H1 (cell line): ENCODE measurements around the gene ZNF846. TPM values are rescaled to one million over a fixed set of nuclear protein-coding genes. Genes with fewer than 3 reads are reported as not detected.

Experiments
- CTCF ChIA-PET: fragments of 300-600 bp; sonication (Branson Sonifier 250); formaldehyde crosslinking; loops from one replicate; lab custom pipeline; 2021; ENCODE audit not compliant: partially characterized antibody; lab: Charles Lee
- POLR2A ChIA-PET: fragments of 300-600 bp; sonication (Branson Sonifier 250); formaldehyde crosslinking; loops from one replicate; lab custom pipeline; 2021; ENCODE audit warnings: inconsistent platforms; ENCODE audit not compliant: partially characterized antibody; lab: Charles Lee
- DNase-seq, 2 experiments: peaks; one replicate each; pipeline versions ENCODE4 v3.0.0 to v3.0.0-alpha.2; 2010 to 2022; ENCODE audit warnings: low spot score in 2 of 2, low read depth in 1 of 2, mixed read lengths in 1 of 2
- FAIRE-seq: peaks from 2 replicates; lab custom pipeline; 2011; peaks lifted over from hg19 to GRCh38; lab: Jason Lieb, UNC
- H2AFZ ChIP-seq: 2 replicates; pipeline ENCODE4 v1.8.1; 2012; ENCODE audit warnings: low read length, inconsistent platforms
- H2AK5ac ChIP-seq: 2 replicates; pipeline ENCODE4 v1.6.1; 2013; ENCODE audit warnings: low read depth, low read length
- H2BK120ac ChIP-seq: replicated peaks from 2 replicates; pipeline ENCODE3; 2013; ENCODE audit warnings: low read depth, low read length, inconsistent platforms
- H2BK12ac ChIP-seq: 2 replicates; pipeline ENCODE4 v1.6.1; 2013; ENCODE audit warnings: low read depth, low read length
- H2BK15ac ChIP-seq: 2 replicates; pipeline ENCODE4 v1.6.1; 2013; ENCODE audit warnings: low read length
- H2BK20ac ChIP-seq: 2 replicates; pipeline ENCODE4 v1.6.1; 2013; ENCODE audit warnings: low read length
- H2BK5ac ChIP-seq: 2 replicates; pipeline ENCODE4 v1.6.1; 2013; ENCODE audit warnings: low read depth, low read length
- H3K14ac ChIP-seq: 2 replicates; pipeline ENCODE4 v1.6.1; 2013; ENCODE audit warnings: inconsistent platforms; ENCODE audit not compliant: insufficient read length
- H3K18ac ChIP-seq: 2 replicates; pipeline ENCODE4 v1.6.1; 2013; ENCODE audit warnings: low read length; ENCODE audit errors: extremely low read depth
- H3K23ac ChIP-seq: 2 replicates; pipeline ENCODE4 v1.6.1; 2013; ENCODE audit warnings: inconsistent platforms; ENCODE audit not compliant: insufficient read length
- H3K23me2 ChIP-seq: 2 replicates; pipeline ENCODE4 v1.6.1; 2013; ENCODE audit warnings: low read depth, low read length
- H3K27ac ChIP-seq: 2 replicates; pipeline ENCODE4 v1.6.1; 2011; ENCODE audit warnings: low read depth, low read length, inconsistent platforms
- H3K27me3 ChIP-seq, 4 experiments: replicated peaks in 1 of 4; 1 replicate in 1 of 4; 2 replicates in 3 of 4; pipeline versions ENCODE4 v1.6.1 to v1.8.1; 2011 to 2013; ENCODE audit warnings: low read length in 3 of 4, mild to moderate bottlenecking in 3 of 4, inconsistent platforms in 2 of 4, mixed read lengths in 2 of 4, moderate library complexity in 1 of 4; ENCODE audit not compliant: control insufficient read depth in 3 of 4, insufficient read depth in 3 of 4; ENCODE audit errors: extremely low read depth in 1 of 4
- H3K36me3 ChIP-seq, 4 experiments: 2 replicates each; pipeline versions ENCODE4 v1.6.1 to v1.8.1; 2011 to 2013; ENCODE audit warnings: mild to moderate bottlenecking in 4 of 4, low read length in 3 of 4, moderate library complexity in 2 of 4, control low read depth in 1 of 4, inconsistent platforms in 1 of 4; ENCODE audit not compliant: insufficient read depth in 4 of 4, control insufficient read depth in 2 of 4
- H3K4ac ChIP-seq: replicated peaks from 2 replicates; pipeline ENCODE3; 2013; ENCODE audit warnings: low read length, low read depth, mixed read lengths, inconsistent platforms; ENCODE audit not compliant: insufficient read length
- H3K4me1 ChIP-seq, 4 experiments: replicated peaks in 1 of 4; 1 replicate in 1 of 4; 2 replicates in 3 of 4; pipeline versions ENCODE4 v1.6.1 to v1.8.1; 2011 to 2013; ENCODE audit warnings: low read length in 3 of 4, inconsistent platforms in 2 of 4, mixed read lengths in 1 of 4; ENCODE audit not compliant: insufficient read depth in 4 of 4, control insufficient read depth in 3 of 4
- H3K4me2 ChIP-seq, 2 experiments: 2 replicates each; pipeline versions ENCODE4 v1.6.1 to v1.8.1; 2011 to 2013; ENCODE audit warnings: low read depth in 2 of 2, low read length in 2 of 2, control low read depth in 1 of 2, inconsistent platforms in 1 of 2, mild to moderate bottlenecking in 1 of 2; ENCODE audit not compliant: insufficient read depth in 1 of 2
- H3K4me3 ChIP-seq, 4 experiments: fragments of 200-600, 300-600 bp in 1 of 4; sonication (generic), shearing (Covaris generic), sonication (Bioruptor Twin) in 1 of 4; 2 replicates each; pipeline versions ENCODE4 v1.5.1 to v1.8.1; 2011 to 2016; ENCODE audit warnings: low read length in 4 of 4, low read depth in 3 of 4, control low read depth in 2 of 4, inconsistent platforms in 2 of 4, mild to moderate bottlenecking in 2 of 4, mixed read lengths in 1 of 4, moderate library complexity in 1 of 4; ENCODE audit not compliant: insufficient read depth in 2 of 4; ENCODE audit errors: extremely low read depth in 1 of 4
- H3K56ac ChIP-seq: replicated peaks from 2 replicates; pipeline ENCODE3; 2013; ENCODE audit warnings: low read depth, mild to moderate bottlenecking, mixed read lengths, low read length, inconsistent platforms; ENCODE audit not compliant: insufficient read length
- H3K79me1 ChIP-seq: 2 replicates; pipeline ENCODE4 v1.6.1; 2013; ENCODE audit warnings: low read depth, low read length, control low read depth
- H3K79me2 ChIP-seq, 2 experiments: 2 replicates each; pipeline versions ENCODE4 v1.6.1 to v1.8.1; 2012 to 2013; ENCODE audit warnings: low read length in 2 of 2, mild to moderate bottlenecking in 2 of 2, inconsistent platforms in 1 of 2; ENCODE audit not compliant: insufficient read depth in 2 of 2, control insufficient read depth in 1 of 2
- H3K9ac ChIP-seq, 4 experiments: replicated peaks in 1 of 4; 1 replicate in 1 of 4; 2 replicates in 3 of 4; pipeline versions ENCODE4 v1.6.1 to v1.8.1; 2011 to 2013; ENCODE audit warnings: low read depth in 3 of 4, low read length in 3 of 4, control low read depth in 2 of 4, mild to moderate bottlenecking in 2 of 4, moderate library complexity in 2 of 4, inconsistent platforms in 1 of 4; ENCODE audit errors: extremely low read depth in 1 of 4
- H3K9me3 ChIP-seq, 2 experiments: 2 replicates each; pipeline versions ENCODE4 v1.6.1 to v1.8.1; 2012 to 2013; ENCODE audit warnings: mild to moderate bottlenecking in 2 of 2, moderate library complexity in 2 of 2, control low read depth in 1 of 2, inconsistent platforms in 1 of 2, low read depth in 1 of 2, low read length in 1 of 2, mixed read lengths in 1 of 2; ENCODE audit not compliant: insufficient read depth in 2 of 2
- H4K20me1 ChIP-seq, 2 experiments: replicated peaks in 1 of 2; 2 replicates each; pipeline versions ENCODE3 to v1.8.1; 2011 to 2013; ENCODE audit warnings: inconsistent platforms in 2 of 2, low read length in 2 of 2, mild to moderate bottlenecking in 1 of 2; ENCODE audit not compliant: insufficient read depth in 2 of 2, control insufficient read depth in 1 of 2
- H4K5ac ChIP-seq: 2 replicates; pipeline ENCODE4 v1.6.1; 2013; ENCODE audit warnings: low read length, low read depth, mixed read lengths, inconsistent platforms; ENCODE audit not compliant: insufficient read length
- H4K8ac ChIP-seq: 2 replicates; pipeline ENCODE4 v1.8.0; 2013; ENCODE audit warnings: mild to moderate bottlenecking, moderate library complexity, low read length, inconsistent platforms; ENCODE audit not compliant: insufficient read depth; ENCODE audit errors: extremely low read depth
- H4K91ac ChIP-seq: replicated peaks from 2 replicates; pipeline ENCODE3; 2013; ENCODE audit warnings: low read length, mixed read lengths, inconsistent platforms; ENCODE audit not compliant: insufficient read length
- SIRT6 ChIP-seq: IDR thresholded peaks from one replicate; pipeline ENCODE4 v1.7.1; 2012; ENCODE audit warnings: low read length, inconsistent platforms
- ZNF274 ChIP-seq: IDR thresholded peaks from 2 replicates; pipeline ENCODE4 v1.7.0; 2012; ENCODE audit warnings: low read length, borderline replicate concordance; ENCODE audit errors: extremely low read depth
- WGBS, 2 experiments: shearing (Covaris generic) in 1 of 2; methylation state at CpG; one replicate each; pipeline versions ENCODE4 v1.1.6 to v1.1.7; 2013 to 2015; ENCODE audit warnings: low lambda C conversion rate in 2 of 2, mixed read lengths in 2 of 2, inconsistent platforms in 1 of 2, low coverage in 1 of 2, missing lambda C conversion rate in 1 of 2; ENCODE audit not compliant: insufficient replicate concordance in 2 of 2, insufficient coverage in 1 of 2, insufficient read length in 1 of 2; ENCODE audit errors: extremely low coverage in 1 of 2, missing lambda C conversion rate in 1 of 2; 5-methylcytosine and 5-hydroxymethylcytosine counted together
- polyA plus RNA-seq, 7 experiments: library from polyadenylated mRNA; depleted of rRNA in 3 of 7; stranded (reverse) in 5 of 7; unstranded in 2 of 7; fragments of >200 nt in 5 of 7; fragments of 200-250 nt in 2 of 7; gene quantifications; 1 replicate in 5 of 7; 2 replicates in 1 of 7; 4 replicates in 1 of 7; pipeline versions ENCODE4 v1.2.1 to v1.2.3, GENCODE V29; 2011 to 2013; ENCODE audit warnings: missing spikeins in 2 of 7, mixed read lengths in 2 of 7
- total RNA-seq: library from RNA; stranded (reverse); fragmentation: NEBNext Ultra II Directional; extraction: Animal tissue kit (Norgen Biotek cat#: 25700); gene quantifications from 2 replicates; pipeline ENCODE4 v1.2.1, GENCODE V29; 2021

Gene ZNF846
- total and polyA plus RNA-seq, 2 of the 8 experiments (the other 6 are each of a cell fraction or from before 2014, with no cell fraction given): 4.5 to 9.0 TPM

GRCh38 chr19:9757544-9758501 is 10.7 kb downstream of the ZNF846 start:
- Histone ChIP-seq H3K9me3 (peaks cover 50 to 52% of the 10 kb centered on the region in 2 experiments), H3K56ac (no peak overlapping the region), H3K23ac (no peak overlapping the region), H4K20me1 (no peaks in the 10 kb centered on the region), H3K4me3 (no peak overlapping the region), H3K36me3 (peaks cover 0 to 63% (median 18%) of the 10 kb centered on the region in 4 experiments; a peak in 6 of 8 replicates), H3K79me1 (no peaks in the 10 kb centered on the region), H2AFZ (no peak overlapping the region), H3K4ac (no peak overlapping the region), H2BK12ac (no peak overlapping the region), H4K91ac (no peak overlapping the region), H2AK5ac (no peak overlapping the region), H3K4me1 (no peaks in the 10 kb centered on the region), H3K14ac (no peak overlapping the region), H4K5ac (no peak overlapping the region), H3K79me2 (no peaks in the 10 kb centered on the region), H3K4me2 (no peak overlapping the region), H2BK5ac (no peak overlapping the region), H3K27me3 (no peaks in the 10 kb centered on the region), H4K8ac (no peak overlapping the region), H2BK15ac (no peak overlapping the region), H2BK120ac (no peak overlapping the region), H3K9ac (no peak overlapping the region), H3K27ac (no peak overlapping the region), H3K23me2 (no peaks in the 10 kb centered on the region), H3K18ac (no peak overlapping the region), H2BK20ac (no peak overlapping the region)
- peak; percentile 78 for TF ChIP-seq ZNF274
- no peak for TF ChIP-seq SIRT6
- 84% methylated on average over 9 of the region's 9 CpGs; no CpG with 5 or more reads in 1 of the 2 experiments for WGBS, 2 experiments
- FAIRE-seq (no peak), DNase-seq (no peak)
- POLR2A ChIA-PET: interaction anchor here (1.2 kb wide), 1 partner anchor 11 kb away, joined by 3 read pairs; the partner anchor contains the start of gene ZNF846
- CTCF ChIA-PET: no interaction called here
